OCI-LY1 (cell line): ENCODE measurements around the gene ULK4.

Source experiments
- EZH2 ChIP-seq: fragments of 200-600 bp; sonication (generic), shearing (Covaris generic); IDR thresholded peaks from 2 replicates; pipeline ENCODE4 v1.8.0; 2017; ENCODE audit warnings: borderline replicate concordance, mixed run types, mild to moderate bottlenecking, antibody characterized with exemption, low read length, moderate library complexity, mixed read lengths
- TF ChIP-seq, protein P1 (sequence below): fragments of 200-600 bp; sonication (generic), shearing (Covaris generic); IDR thresholded peaks from 2 replicates; pipeline ENCODE4 v1.5.1; 2017; ENCODE audit warnings: mild to moderate bottlenecking, antibody characterized with exemption, low read length, moderate library complexity, mixed read lengths

DNA sequence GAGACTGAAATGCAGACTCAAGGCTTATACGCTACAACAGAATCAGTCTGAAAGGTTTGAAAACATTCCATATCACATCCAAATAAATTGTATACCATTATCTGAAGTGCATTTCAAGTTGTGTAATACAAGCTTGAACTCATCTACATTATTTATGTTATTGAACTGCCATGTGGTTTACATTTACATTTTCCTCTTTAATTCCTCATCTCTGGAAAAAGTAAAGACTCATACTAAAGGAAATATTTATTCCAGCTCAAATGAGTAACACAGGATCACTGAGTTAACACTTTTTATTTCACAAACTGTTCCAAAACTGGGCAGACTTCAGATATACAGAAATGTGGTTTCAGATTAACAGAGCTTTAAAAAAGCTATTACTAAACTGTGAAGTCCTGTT is 282.5 kb downstream of the ULK4 start:
- TF ChIP-seq, protein P1, sequence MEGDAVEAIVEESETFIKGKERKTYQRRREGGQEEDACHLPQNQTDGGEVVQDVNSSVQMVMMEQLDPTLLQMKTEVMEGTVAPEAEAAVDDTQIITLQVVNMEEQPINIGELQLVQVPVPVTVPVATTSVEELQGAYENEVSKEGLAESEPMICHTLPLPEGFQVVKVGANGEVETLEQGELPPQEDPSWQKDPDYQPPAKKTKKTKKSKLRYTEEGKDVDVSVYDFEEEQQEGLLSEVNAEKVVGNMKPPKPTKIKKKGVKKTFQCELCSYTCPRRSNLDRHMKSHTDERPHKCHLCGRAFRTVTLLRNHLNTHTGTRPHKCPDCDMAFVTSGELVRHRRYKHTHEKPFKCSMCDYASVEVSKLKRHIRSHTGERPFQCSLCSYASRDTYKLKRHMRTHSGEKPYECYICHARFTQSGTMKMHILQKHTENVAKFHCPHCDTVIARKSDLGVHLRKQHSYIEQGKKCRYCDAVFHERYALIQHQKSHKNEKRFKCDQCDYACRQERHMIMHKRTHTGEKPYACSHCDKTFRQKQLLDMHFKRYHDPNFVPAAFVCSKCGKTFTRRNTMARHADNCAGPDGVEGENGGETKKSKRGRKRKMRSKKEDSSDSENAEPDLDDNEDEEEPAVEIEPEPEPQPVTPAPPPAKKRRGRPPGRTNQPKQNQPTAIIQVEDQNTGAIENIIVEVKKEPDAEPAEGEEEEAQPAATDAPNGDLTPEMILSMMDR, result no peak
- TF ChIP-seq EZH2, result no peak
